ENCODE results near the gene HOXD11.

Gene HOXD11

GRCh38 chr2:176089843-176090395, 17.2 kb upstream of the HOXD11 start:
- ATAC-seq (ENCODE audit: insufficient read depth, low read depth) (no peak), DNase-seq (no peak)
- H3K9ac ChIP-seq (ENCODE audit: low read depth, low read length): no peak overlapping the region
- no peaks in the 10 kb centered on the region for H3K36me3 ChIP-seq (ENCODE audit: insufficient read depth, low read length)
- no peak overlapping the region for H3K27ac ChIP-seq (ENCODE audit: low read length)
- TF ChIP-seq, protein P1, sequence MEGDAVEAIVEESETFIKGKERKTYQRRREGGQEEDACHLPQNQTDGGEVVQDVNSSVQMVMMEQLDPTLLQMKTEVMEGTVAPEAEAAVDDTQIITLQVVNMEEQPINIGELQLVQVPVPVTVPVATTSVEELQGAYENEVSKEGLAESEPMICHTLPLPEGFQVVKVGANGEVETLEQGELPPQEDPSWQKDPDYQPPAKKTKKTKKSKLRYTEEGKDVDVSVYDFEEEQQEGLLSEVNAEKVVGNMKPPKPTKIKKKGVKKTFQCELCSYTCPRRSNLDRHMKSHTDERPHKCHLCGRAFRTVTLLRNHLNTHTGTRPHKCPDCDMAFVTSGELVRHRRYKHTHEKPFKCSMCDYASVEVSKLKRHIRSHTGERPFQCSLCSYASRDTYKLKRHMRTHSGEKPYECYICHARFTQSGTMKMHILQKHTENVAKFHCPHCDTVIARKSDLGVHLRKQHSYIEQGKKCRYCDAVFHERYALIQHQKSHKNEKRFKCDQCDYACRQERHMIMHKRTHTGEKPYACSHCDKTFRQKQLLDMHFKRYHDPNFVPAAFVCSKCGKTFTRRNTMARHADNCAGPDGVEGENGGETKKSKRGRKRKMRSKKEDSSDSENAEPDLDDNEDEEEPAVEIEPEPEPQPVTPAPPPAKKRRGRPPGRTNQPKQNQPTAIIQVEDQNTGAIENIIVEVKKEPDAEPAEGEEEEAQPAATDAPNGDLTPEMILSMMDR (IDR thresholded peaks at IDR 0.05; ENCODE audit: borderline replicate concordance, extremely low read depth, low read length, poor library complexity, severe bottlenecking): no peak
- TF ChIP-seq EZH2 (IDR thresholded peaks at IDR 0.05; ENCODE audit: borderline replicate concordance, low read depth, low read length, severe bottlenecking): no peak
- no peaks in the 10 kb centered on the region for H3K27me3 ChIP-seq (ENCODE audit: insufficient read depth, low read length, poor library complexity)
- no peak overlapping the region for H3K4me2 ChIP-seq (ENCODE audit: insufficient read depth, low read length)
- H3K9me3 ChIP-seq (ENCODE audit: insufficient read depth, low read length, severe bottlenecking): no peaks in the 10 kb centered on the region
- H3K79me2 ChIP-seq (ENCODE audit: insufficient read depth, low read length): peaks cover 19% of the 10 kb centered on the region
- peaks cover 28% of the 10 kb centered on the region for H3K4me1 ChIP-seq (ENCODE audit: insufficient read depth, low read length)
- no peak overlapping the region for H3K4me3 ChIP-seq (ENCODE audit: low read depth in 1 of 2, low read length in 2 of 2)
- H2AFZ ChIP-seq (ENCODE audit: low read depth, low read length): no peak overlapping the region
- H4K20me1 ChIP-seq (ENCODE audit: insufficient read depth, low read length): no peaks in the 10 kb centered on the region

DNA sequence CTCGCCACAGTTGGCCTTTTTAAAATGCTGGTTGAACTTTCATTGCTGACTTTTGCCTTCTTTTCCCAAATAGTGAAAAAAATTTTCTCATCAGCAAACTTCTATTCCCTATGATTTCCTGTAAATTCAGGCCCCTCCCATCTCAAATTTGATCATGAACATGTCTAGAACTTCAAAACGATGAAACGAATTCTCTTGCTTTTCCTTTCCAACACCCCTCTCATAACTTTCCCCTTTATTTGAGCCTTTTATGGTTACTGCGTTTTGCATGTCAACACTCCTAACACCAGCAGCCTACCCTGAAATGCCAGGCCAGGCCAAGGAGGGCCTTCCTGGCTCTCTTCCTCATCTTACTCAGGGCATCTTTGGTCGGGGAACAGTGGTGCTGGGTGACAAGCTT, 16.2 kb upstream of the HOXD11 start:
- TF ChIP-seq, protein P1 (IDR thresholded peaks at IDR 0.05; ENCODE audit: borderline replicate concordance, extremely low read depth, low read length, poor library complexity, severe bottlenecking): no peak
- no peak for TF ChIP-seq EZH2 (IDR thresholded peaks at IDR 0.05; ENCODE audit: borderline replicate concordance, low read depth, low read length, severe bottlenecking)
- ATAC-seq (ENCODE audit: insufficient read depth, low read depth) (no peak), DNase-seq (no peak)
- Histone ChIP-seq H3K9me3 (ENCODE audit: insufficient read depth, low read length, severe bottlenecking) (no peaks in the 10 kb centered on the region), H3K36me3 (ENCODE audit: insufficient read depth, low read length) (no peaks in the 10 kb centered on the region), H3K4me2 (ENCODE audit: insufficient read depth, low read length) (no peak overlapping the region), H3K4me1 (ENCODE audit: insufficient read depth, low read length) (peaks cover 37% of the 10 kb centered on the region), H4K20me1 (ENCODE audit: insufficient read depth, low read length) (no peaks in the 10 kb centered on the region), H2AFZ (ENCODE audit: low read depth, low read length) (no peak overlapping the region), H3K4me3 (ENCODE audit: low read depth in 1 of 2, low read length in 2 of 2) (no peak overlapping the region), H3K9ac (ENCODE audit: low read depth, low read length) (no peak overlapping the region), H3K79me2 (ENCODE audit: insufficient read depth, low read length) (peaks cover 26% of the 10 kb centered on the region), H3K27ac (ENCODE audit: low read length) (no peak overlapping the region), H3K27me3 (ENCODE audit: insufficient read depth, low read length, poor library complexity) (no peaks in the 10 kb centered on the region)

- TF ChIP-seq, protein P1 (IDR thresholded peaks at IDR 0.05; ENCODE audit: borderline replicate concordance, extremely low read depth, low read length, poor library complexity, severe bottlenecking): no peak
- no peak for TF ChIP-seq EZH2 (IDR thresholded peaks at IDR 0.05; ENCODE audit: borderline replicate concordance, low read depth, low read length, severe bottlenecking)
- H4K20me1 ChIP-seq (ENCODE audit: insufficient read depth, low read length): no peaks in the 10 kb centered on the region
- DNase-seq: no peak
- H3K4me1 ChIP-seq (ENCODE audit: insufficient read depth, low read length): peaks cover 37% of the 10 kb centered on the region
- ATAC-seq (ENCODE audit: insufficient read depth, low read depth): no peak
- H3K27ac ChIP-seq (ENCODE audit: low read length): no peak overlapping the region
- H3K4me3 ChIP-seq (ENCODE audit: low read depth in 1 of 2, low read length in 2 of 2): no peak overlapping the region
- no peak overlapping the region for H3K4me2 ChIP-seq (ENCODE audit: insufficient read depth, low read length)
- no peaks in the 10 kb centered on the region for H3K9me3 ChIP-seq (ENCODE audit: insufficient read depth, low read length, severe bottlenecking)
- no peak overlapping the region for H3K9ac ChIP-seq (ENCODE audit: low read depth, low read length)
- H2AFZ ChIP-seq (ENCODE audit: low read depth, low read length): no peak overlapping the region
- no peaks in the 10 kb centered on the region for H3K27me3 ChIP-seq (ENCODE audit: insufficient read depth, low read length, poor library complexity)
- no peaks in the 10 kb centered on the region for H3K36me3 ChIP-seq (ENCODE audit: insufficient read depth, low read length)
- peaks cover 26% of the 10 kb centered on the region for H3K79me2 ChIP-seq (ENCODE audit: insufficient read depth, low read length)
Observed at GRCh38 chr2:176091329-176092258, 15.5 kb upstream of the HOXD11 start.

Measured in DND-41 (cell line).